ENCODE measurements around the gene FAM227B. TPM values are rescaled to one million over a fixed set of nuclear protein-coding genes. Genes with fewer than 3 reads are reported as not detected.
A peak's percentile ranks its signal among the peaks of the same experiment; 100 is the strongest.

FAM227B gene
- total RNA-seq, 1 donor: 5.6 TPM

- no peak for TF ChIP-seq CTCF (IDR thresholded peaks at IDR 0.05; ENCODE audit: insufficient read depth, low read length)
- no peak for DNase-seq (ENCODE audit: low read depth)
- H3K4me3 ChIP-seq (ENCODE audit: low read depth, low read length): no peak overlapping the region
Observed at GRCh38 chr15:49464522-49464921, 156.1 kb downstream of the FAM227B start.

GRCh38 chr15:49462232-49462844 is 158.3 kb downstream of the FAM227B start:
- TF ChIP-seq CTCF (IDR thresholded peaks at IDR 0.05; ENCODE audit: insufficient read depth, low read length): no peak
- H3K4me3 ChIP-seq (ENCODE audit: low read depth, low read length): no peak overlapping the region
- peak; percentile 51 for DNase-seq (ENCODE audit: low read depth)

GRCh38 chr15:49460411-49460941 is 160.1 kb downstream of the FAM227B start:
- no peak for TF ChIP-seq CTCF (IDR thresholded peaks at IDR 0.05; ENCODE audit: insufficient read depth, low read length)
- DNase-seq (ENCODE audit: low read depth): peak; percentile 43
- no peak overlapping the region for H3K4me3 ChIP-seq (ENCODE audit: low read depth, low read length)

GRCh38 chr15:49458145-49458544 is 162.5 kb downstream of the FAM227B start:
- no peak for TF ChIP-seq CTCF (IDR thresholded peaks at IDR 0.05; ENCODE audit: insufficient read depth, low read length)
- no peak for DNase-seq (ENCODE audit: low read depth)
- H3K4me3 ChIP-seq (ENCODE audit: low read depth, low read length): no peak overlapping the region

GRCh38 chr15:49456166-49456565 is 164.5 kb downstream of the FAM227B start:
- no peak for TF ChIP-seq CTCF (IDR thresholded peaks at IDR 0.05; ENCODE audit: insufficient read depth, low read length)
- no peak for DNase-seq (ENCODE audit: low read depth)
- H3K4me3 ChIP-seq (ENCODE audit: low read depth, low read length): no peak overlapping the region

GRCh38 chr15:49452595-49452994 is 168.0 kb downstream of the FAM227B start:
- no peak overlapping the region for H3K4me3 ChIP-seq (ENCODE audit: low read depth, low read length)
- TF ChIP-seq CTCF (IDR thresholded peaks at IDR 0.05; ENCODE audit: insufficient read depth, low read length): no peak
- no peak for DNase-seq (ENCODE audit: low read depth)

- H3K4me3 ChIP-seq (ENCODE audit: low read depth, low read length): no peak overlapping the region
- DNase-seq (ENCODE audit: low read depth): no peak
- no peak for TF ChIP-seq CTCF (IDR thresholded peaks at IDR 0.05; ENCODE audit: insufficient read depth, low read length)
Observed at GRCh38 chr15:49441816-49442215, 178.8 kb downstream of the FAM227B start.

Data from fibroblast of the aortic adventitia (primary cell).